22Rv1 (cell line): ENCODE results near the gene MAPK11.

ENCODE experiments used
- ZFX ChIP-seq: fragments of 450-650 bp; IDR thresholded peaks from 2 replicates; pipeline ENCODE4 v1.6.1; 2017; ENCODE audit warnings: antibody characterized with exemption, borderline replicate concordance
- TF ChIP-seq, protein P1 (sequence below): fragments of 450-650 bp; IDR thresholded peaks from 2 replicates; pipeline ENCODE4 v1.5.1; 2017; ENCODE audit warnings: mild to moderate bottlenecking

DNA sequence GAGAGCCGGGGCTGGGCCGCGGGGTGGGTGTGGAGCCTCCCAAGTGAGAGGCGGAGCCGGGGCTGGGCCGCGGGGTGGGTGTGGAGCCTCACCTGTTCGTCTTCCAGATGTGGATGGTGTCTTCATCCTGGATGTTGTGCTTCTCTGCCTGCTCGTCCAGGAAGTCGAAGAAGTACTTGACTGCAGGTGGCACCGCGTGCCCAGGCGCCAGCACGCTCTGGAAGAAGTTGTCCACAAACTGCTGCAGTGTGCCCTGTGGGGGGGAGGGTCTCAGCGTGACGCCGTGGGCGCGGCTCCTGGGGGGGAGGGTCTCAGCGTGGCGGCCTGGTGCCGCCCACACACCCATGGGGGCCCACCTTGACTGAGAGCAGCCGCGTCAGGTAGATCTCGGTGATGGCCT is 7.6 kb upstream of the MAPK11 start:
- TF ChIP-seq, protein P1, sequence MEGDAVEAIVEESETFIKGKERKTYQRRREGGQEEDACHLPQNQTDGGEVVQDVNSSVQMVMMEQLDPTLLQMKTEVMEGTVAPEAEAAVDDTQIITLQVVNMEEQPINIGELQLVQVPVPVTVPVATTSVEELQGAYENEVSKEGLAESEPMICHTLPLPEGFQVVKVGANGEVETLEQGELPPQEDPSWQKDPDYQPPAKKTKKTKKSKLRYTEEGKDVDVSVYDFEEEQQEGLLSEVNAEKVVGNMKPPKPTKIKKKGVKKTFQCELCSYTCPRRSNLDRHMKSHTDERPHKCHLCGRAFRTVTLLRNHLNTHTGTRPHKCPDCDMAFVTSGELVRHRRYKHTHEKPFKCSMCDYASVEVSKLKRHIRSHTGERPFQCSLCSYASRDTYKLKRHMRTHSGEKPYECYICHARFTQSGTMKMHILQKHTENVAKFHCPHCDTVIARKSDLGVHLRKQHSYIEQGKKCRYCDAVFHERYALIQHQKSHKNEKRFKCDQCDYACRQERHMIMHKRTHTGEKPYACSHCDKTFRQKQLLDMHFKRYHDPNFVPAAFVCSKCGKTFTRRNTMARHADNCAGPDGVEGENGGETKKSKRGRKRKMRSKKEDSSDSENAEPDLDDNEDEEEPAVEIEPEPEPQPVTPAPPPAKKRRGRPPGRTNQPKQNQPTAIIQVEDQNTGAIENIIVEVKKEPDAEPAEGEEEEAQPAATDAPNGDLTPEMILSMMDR: no peak
- no peak for TF ChIP-seq ZFX
